T47D (cell line): ENCODE results near the gene S100G.

Source experiments
- DNase-seq, 2 experiments: peaks; one replicate each; pipeline versions ENCODE4 v3.0.0 to v3.0.0-alpha.2; 2011 to 2012; ENCODE audit warnings: low read depth in 1 of 2, low spot score in 1 of 2
- JUND ChIP-seq: IDR thresholded peaks from 2 replicates; pipeline ENCODE4 v1.6.1; 2012; ENCODE audit warnings: low read depth
- in situ Hi-C: cut with HindIII; loops from 2 replicates; pipeline ENCODE4 v1.10.0; 2016; ENCODE audit warnings: low sequenced_read_pairs, low pct_unique_long_range_greater_than_20kb

The S100G gene

GRCh38 chrX:16700734-16701133 is 50.8 kb downstream of the S100G start:
- no peak for DNase-seq
- TF ChIP-seq JUND: no peak
- in situ Hi-C loops: no loop called here

DNA sequence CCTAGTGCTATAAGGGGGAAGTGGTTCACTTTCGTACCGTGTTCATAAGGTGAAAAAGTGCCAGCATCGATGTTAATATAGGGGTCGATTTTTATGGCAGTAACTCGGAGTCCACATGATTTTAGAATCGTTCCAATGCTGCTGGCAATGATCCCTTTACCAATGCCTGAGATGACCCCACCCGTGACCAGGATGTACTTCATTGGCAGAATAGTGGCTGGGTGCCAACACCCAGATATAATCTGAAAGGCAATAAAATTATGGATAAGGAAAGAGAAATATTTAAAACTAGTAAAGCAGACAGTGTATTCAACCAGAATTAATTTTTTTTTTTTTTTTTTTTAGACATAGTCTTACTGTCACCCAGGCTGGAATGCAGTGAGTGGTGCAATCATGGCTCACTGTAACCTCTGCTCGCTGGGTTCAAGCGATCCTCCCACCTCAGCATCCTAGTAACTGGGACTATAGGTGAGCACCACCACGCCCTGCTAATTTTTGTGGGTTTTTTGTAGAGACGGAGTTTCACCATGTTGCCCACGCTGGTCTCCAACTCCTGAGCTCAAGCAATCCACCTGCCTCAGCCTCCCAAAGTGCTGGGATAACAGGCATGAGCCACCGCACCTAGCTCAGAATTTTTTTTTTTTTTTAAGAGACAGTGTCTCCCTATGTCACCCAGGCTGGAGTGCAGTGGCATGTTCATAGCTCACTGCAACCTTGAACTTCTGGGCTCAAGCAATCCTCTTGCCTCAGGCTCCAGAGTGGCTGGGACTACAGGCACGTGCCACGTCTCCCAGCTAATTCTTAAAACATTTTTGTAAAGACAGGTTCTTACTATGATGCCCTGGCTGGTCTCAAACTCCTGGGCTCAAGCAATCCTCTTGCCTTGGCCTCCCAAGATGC is 53.0 kb downstream of the S100G start:
- in situ Hi-C loops: no loop called here
- TF ChIP-seq JUND: no peak
- DNase-seq: no peak
